ENCODE data around the gene ARF6. TPM values are rescaled to one million over a fixed set of nuclear protein-coding genes. Genes with fewer than 3 reads are reported as not detected.

ARF6 gene
- total RNA-seq, 1 donor from 2014 or later, result 53.4 TPM

- Mint-ChIP-seq H3K27ac (ENCODE audit: unreplicated experiment) (no peak overlapping the region), H3K4me1 (ENCODE audit: unreplicated experiment) (peaks cover 17% of the 10 kb centered on the region), H3K9me3 (ENCODE audit: unreplicated experiment) (no peaks in the 10 kb centered on the region), H3K27me3 (ENCODE audit: unreplicated experiment) (no peaks in the 10 kb centered on the region), H3K4me3 (ENCODE audit: unreplicated experiment) (no peak overlapping the region), H3K36me3 (ENCODE audit: unreplicated experiment) (no peaks in the 10 kb centered on the region)
- TF ChIP-seq CTCF (IDR thresholded peaks at IDR 0.05), result no peak
- DNase-seq (ENCODE audit: extremely low spot score, unreplicated experiment), result peak; percentile 86
These were observed 31.2 kb upstream of the ARF6 start for GRCh38 chr14:49861699-49862088.

- Mint-ChIP-seq H3K4me1 (ENCODE audit: unreplicated experiment) (peaks cover 18% of the 10 kb centered on the region), H3K27ac (ENCODE audit: unreplicated experiment) (no peak overlapping the region), H3K9me3 (ENCODE audit: unreplicated experiment) (no peaks in the 10 kb centered on the region), H3K27me3 (ENCODE audit: unreplicated experiment) (no peaks in the 10 kb centered on the region), H3K4me3 (ENCODE audit: unreplicated experiment) (no peak overlapping the region), H3K36me3 (ENCODE audit: unreplicated experiment) (no peaks in the 10 kb centered on the region)
- peak; percentile 93 for DNase-seq (ENCODE audit: extremely low spot score, unreplicated experiment)
- TF ChIP-seq CTCF (IDR thresholded peaks at IDR 0.05), result peak; percentile 100
These were observed 30.7 kb upstream of the ARF6 start for GRCh38 chr14:49862089-49862673.

GRCh38 chr14:49863487-49864281 lies 29.2 kb upstream of the ARF6 start:
- Mint-ChIP-seq H3K27ac (ENCODE audit: unreplicated experiment) (no peak overlapping the region), H3K27me3 (ENCODE audit: unreplicated experiment) (no peaks in the 10 kb centered on the region), H3K36me3 (ENCODE audit: unreplicated experiment) (no peaks in the 10 kb centered on the region), H3K4me1 (ENCODE audit: unreplicated experiment) (peaks cover 28% of the 10 kb centered on the region), H3K4me3 (ENCODE audit: unreplicated experiment) (no peak overlapping the region), H3K9me3 (ENCODE audit: unreplicated experiment) (no peaks in the 10 kb centered on the region)
- DNase-seq (ENCODE audit: extremely low spot score, unreplicated experiment), result no peak
- TF ChIP-seq CTCF (IDR thresholded peaks at IDR 0.05), result no peak

- no peak for DNase-seq (ENCODE audit: extremely low spot score, unreplicated experiment)
- Mint-ChIP-seq H3K4me1 (ENCODE audit: unreplicated experiment) (peaks cover 25% of the 10 kb centered on the region), H3K27me3 (ENCODE audit: unreplicated experiment) (no peaks in the 10 kb centered on the region), H3K4me3 (ENCODE audit: unreplicated experiment) (no peak overlapping the region), H3K27ac (ENCODE audit: unreplicated experiment) (no peak overlapping the region), H3K9me3 (ENCODE audit: unreplicated experiment) (no peaks in the 10 kb centered on the region), H3K36me3 (ENCODE audit: unreplicated experiment) (no peaks in the 10 kb centered on the region)
- peak; percentile 85 for TF ChIP-seq CTCF (IDR thresholded peaks at IDR 0.05)
These were observed 27.4 kb upstream of the ARF6 start for GRCh38 chr14:49865431-49865859.

Data from osteocyte (in vitro differentiated cells).